ENCODE results near the gene MICAL2.

Gene MICAL2

GRCh38 chr11:12137938-12138731 is 27.7 kb downstream of the MICAL2 start:
- DNase-seq (ENCODE audit: low read depth, low spot score): peak; percentile 97
- ChIA-PET POLR2A (interaction anchor here (1.1 kb wide), 1 partner anchor 52 kb away, joined by 3 read pairs; no protein-coding TSS in a partner anchor), CTCF (interaction anchor here (0.7 to 3.3 kb wide), 4 partner anchors 55 to 134 kb away, joined by 3 to 10 read pairs (median 3); no protein-coding TSS in a partner anchor)
- TF ChIP-seq CTCF (IDR thresholded peaks at IDR 0.05; ENCODE audit: insufficient read depth, low read length, missing control alignments): no peak
- H3K4me3 ChIP-seq (ENCODE audit: low read depth, low read length): no peak overlapping the region

- CTCF ChIA-PET: interaction anchor here (1.1 to 3.3 kb wide), 4 partner anchors 14 to 133 kb away, joined by 3 to 10 read pairs (median 4); no protein-coding TSS in a partner anchor
Observed at GRCh38 chr11:12139144-12139881, 28.9 kb downstream of the MICAL2 start.

GRCh38 chr11:12140186-12140793 is 29.9 kb downstream of the MICAL2 start:
- H3K4me3 ChIP-seq (ENCODE audit: low read depth, low read length): no peak overlapping the region
- DNase-seq (ENCODE audit: low read depth, low spot score): no peak
- CTCF ChIA-PET: interaction anchor here (0.7 to 3.3 kb wide), 6 partner anchors 13 to 95 kb away, joined by 3 to 10 read pairs (median 4); no protein-coding TSS in a partner anchor
- no peak for TF ChIP-seq CTCF (IDR thresholded peaks at IDR 0.05; ENCODE audit: insufficient read depth, low read length, missing control alignments)
- POLR2A ChIA-PET: interaction anchor here (0.7 to 0.9 kb wide), 2 partner anchors 36 to 78 kb away, joined by 3 to 5 read pairs; no protein-coding TSS in a partner anchor

More at GRCh38 chr11:12139144-12139881, 28.9 kb downstream of the MICAL2 start:
- TF ChIP-seq CTCF (IDR thresholded peaks at IDR 0.05; ENCODE audit: insufficient read depth, low read length, missing control alignments): no peak
- POLR2A ChIA-PET: interaction anchor here (0.9 to 1.1 kb wide), 2 partner anchors 37 to 53 kb away, joined by 3 to 5 read pairs; no protein-coding TSS in a partner anchor
- no peak overlapping the region for H3K4me3 ChIP-seq (ENCODE audit: low read depth, low read length)
- DNase-seq (ENCODE audit: low read depth, low spot score): peak; percentile 72

GRCh38 chr11:12141283-12141682 is 30.9 kb downstream of the MICAL2 start:
- no peak for TF ChIP-seq CTCF (IDR thresholded peaks at IDR 0.05; ENCODE audit: insufficient read depth, low read length, missing control alignments)
- DNase-seq (ENCODE audit: low read depth, low spot score): no peak
- H3K4me3 ChIP-seq (ENCODE audit: low read depth, low read length): no peak overlapping the region
- CTCF ChIA-PET: interaction anchor here (0.9 to 2.8 kb wide), 7 partner anchors 10 to 95 kb away, joined by 3 to 6 read pairs (median 3); no protein-coding TSS in a partner anchor
- POLR2A ChIA-PET: no interaction called here

GRCh38 chr11:12142176-12142575 is 31.8 kb downstream of the MICAL2 start:
- CTCF ChIA-PET: interaction anchor here (0.9 to 2.8 kb wide), 8 partner anchors 8 to 154 kb away, joined by 3 to 6 read pairs (median 3); no protein-coding TSS in a partner anchor
- H3K4me3 ChIP-seq (ENCODE audit: low read depth, low read length): no peak overlapping the region
- TF ChIP-seq CTCF (IDR thresholded peaks at IDR 0.05; ENCODE audit: insufficient read depth, low read length, missing control alignments): no peak
- POLR2A ChIA-PET: no interaction called here
- no peak for DNase-seq (ENCODE audit: low read depth, low spot score)

Data from AG04449 (cell line).